ENCODE measurements around the gene INPP4B.

- TF ChIP-seq CTCF (conservative IDR thresholded peaks at IDR 0.05; ENCODE audit: low read length) (no peak), EZH2phosphoT487 (IDR thresholded peaks at IDR 0.05; ENCODE audit: borderline replicate concordance, low read depth, low read length) (no peak)
Measured at GRCh38 chr4:142607976-142608375, 238.1 kb downstream of the INPP4B start.
